ENCODE results near the gene TRIM17.

Gene TRIM17

GRCh38 chr1:228416217-228416933 is at the start of gene TRIM17:
Gene TRIM17, minus strand, starts transcription at chr1:228416861. Its CDS starts 1,789 bp downstream, at chr1:228415072.
- peak in 2 of 58 donors; percentile 37 to 55 for DNase-seq

GRCh38 chr1:228465571-228466146 is 49.0 kb upstream of the TRIM17 start:
- no peak for DNase-seq

DNA sequence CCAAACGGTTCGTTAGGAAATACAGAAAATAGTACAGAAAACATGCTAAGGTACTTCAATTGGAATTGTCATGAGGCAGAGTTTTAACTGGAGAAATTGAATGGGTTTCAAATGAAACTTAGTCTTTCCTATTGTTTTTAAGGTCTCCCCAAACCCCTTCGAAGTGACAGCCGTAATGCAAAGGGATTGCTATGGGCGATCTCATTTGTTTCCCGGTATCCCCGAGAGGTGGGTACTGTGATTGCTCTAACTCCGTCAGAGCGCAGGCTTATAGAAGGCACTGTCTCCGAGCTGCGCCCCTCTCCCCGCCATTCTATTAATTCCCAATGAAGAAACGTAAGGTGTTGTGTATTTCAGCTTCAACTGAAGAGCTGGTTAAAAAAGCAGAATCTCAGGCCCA is 48.5 kb upstream of the TRIM17 start:
- DNase-seq: no peak

- peak in 56 of 58 donors; percentile 24 to 90 (median 69) for DNase-seq
Measured at GRCh38 chr1:228464487-228464983, 47.9 kb upstream of the TRIM17 start.

- DNase-seq: peak in 4 of 58 donors; percentile 5 to 30 (median 16)
Measured at GRCh38 chr1:228463559-228464455, 47.1 kb upstream of the TRIM17 start.

- DNase-seq: no peak
Measured at GRCh38 chr1:228463009-228463558, 46.4 kb upstream of the TRIM17 start.

GRCh38 chr1:228462560-228462959 is 45.9 kb upstream of the TRIM17 start:
- DNase-seq: no peak

- DNase-seq: no peak
Measured at GRCh38 chr1:228460821-228461220, 44.2 kb upstream of the TRIM17 start.

DNA sequence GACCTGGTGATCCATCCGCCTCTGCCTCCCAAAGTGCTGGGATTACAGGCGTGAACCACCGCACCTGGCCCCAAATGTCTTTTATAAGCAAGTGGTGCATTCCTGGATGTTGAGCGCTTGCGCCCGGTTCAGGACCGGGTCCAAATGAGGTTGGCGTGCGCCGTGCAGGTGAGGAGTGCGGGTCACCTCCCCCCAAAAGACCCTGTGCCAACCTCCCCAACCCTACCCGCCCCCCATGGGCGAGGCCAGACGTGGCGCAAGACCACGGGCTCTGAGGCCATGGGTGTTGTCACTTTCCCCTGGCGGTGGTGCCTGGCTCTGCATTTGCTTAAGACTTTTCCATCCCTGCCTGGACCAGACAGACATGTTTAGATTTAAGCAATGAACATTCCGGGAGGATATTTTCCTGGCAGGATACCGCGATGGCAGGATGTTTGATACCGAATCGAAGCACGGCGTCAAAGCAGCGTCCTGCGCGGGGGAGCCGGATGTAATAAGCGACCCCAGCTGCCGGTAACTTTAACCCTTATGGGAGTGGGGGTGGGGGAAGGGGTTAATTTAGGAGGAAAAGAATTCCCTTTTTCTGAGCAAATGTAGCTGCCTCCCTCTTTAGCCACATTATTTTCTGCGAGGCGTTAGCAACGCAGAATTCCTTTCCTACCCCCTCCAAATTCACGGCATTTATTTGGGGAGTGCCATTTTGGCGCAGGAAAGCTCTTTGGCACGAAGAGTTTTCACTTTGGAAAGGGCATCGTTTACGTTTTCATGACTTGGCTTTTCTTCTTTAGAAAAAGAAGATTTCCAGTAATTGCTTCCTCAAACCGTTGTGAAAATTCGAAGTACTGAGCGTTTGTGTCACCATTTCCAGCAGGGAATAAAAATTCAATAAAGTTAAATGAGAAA is 42.7 kb upstream of the TRIM17 start:
- peak in 32 of 58 donors; percentile 4 to 51 (median 22) for DNase-seq

DNA sequence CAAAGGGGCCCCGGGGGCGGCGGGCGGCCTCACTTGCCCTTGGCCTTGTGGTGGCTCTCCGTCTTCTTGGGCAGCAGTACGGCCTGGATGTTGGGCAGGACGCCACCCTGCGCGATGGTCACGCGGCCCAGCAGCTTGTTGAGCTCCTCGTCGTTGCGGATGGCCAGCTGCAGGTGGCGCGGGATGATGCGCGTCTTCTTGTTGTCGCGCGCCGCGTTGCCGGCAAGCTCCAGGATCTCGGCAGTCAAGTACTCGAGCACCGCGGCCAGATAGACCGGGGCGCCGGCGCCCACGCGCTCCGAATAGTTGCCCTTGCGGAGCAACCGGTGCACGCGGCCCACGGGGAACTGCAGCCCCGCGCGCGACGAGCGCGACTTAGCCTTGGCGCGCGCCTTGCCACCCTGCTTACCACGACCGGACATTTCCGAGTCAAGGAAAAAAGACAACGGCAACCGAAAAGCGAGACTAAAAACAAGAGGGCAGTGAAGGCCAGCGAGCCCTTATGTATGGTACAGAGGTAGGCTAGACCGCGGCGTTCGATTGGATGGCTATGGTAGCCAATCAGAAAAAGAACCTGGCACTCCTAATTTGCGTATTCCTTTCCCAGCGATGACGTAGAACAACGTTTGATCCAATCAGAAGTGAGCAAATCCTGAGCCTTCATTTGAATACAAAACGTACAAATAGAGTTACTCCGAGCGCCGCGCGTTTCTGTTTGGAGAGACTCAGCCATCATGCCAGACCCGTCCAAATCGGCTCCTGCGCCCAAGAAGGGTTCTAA is 40.9 kb upstream of the TRIM17 start:
- peak; percentile 39 to 95 (median 84) for DNase-seq

- DNase-seq: peak in 1 of 58 donors; percentile 47
Measured at GRCh38 chr1:228457017-228457395, 40.3 kb upstream of the TRIM17 start.

DNA sequence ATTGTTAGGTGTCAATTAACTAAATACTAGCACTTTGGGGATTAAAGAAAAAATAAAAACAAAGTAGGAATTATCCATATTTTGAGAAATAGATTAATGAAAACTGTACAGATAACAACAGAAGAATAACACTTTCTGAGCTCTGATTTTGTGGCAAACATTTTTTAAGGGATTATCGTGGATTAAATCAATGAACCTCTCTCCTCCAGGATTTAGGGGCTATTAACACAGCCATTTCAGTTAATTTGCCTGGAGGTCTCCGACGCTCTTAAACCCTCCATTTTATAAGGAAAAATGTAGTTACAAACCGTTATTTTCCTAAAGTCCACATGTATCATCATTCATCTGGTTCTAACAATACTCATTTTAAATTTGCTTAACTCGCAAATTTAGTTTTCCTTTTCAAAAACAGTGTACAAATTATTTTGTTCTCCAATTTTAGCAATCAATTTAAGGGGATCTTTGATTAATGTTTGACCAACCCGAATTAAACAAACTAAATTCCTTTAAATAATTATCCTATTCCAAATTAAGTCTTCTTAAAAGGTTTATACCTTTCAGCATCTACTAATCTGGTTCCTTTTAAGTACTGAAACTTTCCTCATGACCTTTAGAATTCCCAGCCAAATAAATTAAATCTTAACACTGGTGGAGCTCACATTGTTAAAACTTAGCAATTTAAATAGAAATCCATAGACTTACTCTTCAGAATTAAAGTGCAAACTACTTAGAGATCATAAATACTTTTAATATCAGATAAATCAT is 39.8 kb upstream of the TRIM17 start:
- DNase-seq: no peak

DNA sequence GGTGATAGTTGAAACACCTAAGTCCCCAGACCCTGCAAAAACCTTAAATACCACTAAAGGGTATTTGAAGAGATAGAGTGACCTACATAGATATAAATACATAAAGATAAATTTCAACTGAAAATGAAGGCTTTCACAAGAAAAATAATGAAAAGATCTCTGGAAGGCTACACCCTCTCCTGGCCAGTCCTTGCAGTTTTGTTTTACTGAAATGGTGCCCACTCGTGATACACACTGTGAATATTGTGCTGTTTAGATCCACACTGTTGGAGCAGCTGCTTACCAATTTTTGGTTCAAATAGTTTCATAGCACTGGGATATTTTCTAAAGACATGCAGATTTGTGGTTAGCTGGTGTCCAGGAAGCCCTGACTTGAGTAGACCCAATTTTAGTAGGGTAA is 39.1 kb upstream of the TRIM17 start:
- DNase-seq: no peak

DNA sequence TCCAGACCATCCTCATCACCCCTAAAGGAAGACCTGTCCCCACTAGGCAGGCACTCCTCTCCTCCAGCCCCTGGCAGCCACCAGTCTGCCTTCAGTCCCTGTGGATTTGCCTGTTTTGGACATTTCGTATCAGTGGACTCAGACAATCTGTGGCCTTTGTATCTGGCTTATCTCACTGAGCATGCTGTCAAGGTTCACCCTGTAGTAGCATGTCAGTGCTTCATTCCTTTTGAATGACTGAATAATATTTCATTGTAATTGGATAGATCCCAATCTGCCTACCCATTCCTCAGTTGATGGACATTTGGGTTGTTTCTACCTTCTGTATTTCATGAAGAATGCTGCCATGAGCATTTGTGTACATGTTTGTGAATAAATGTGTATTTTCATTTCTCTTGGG is 37.6 kb upstream of the TRIM17 start:
- DNase-seq: no peak

GRCh38 chr1:228453614-228454013 is 37.0 kb upstream of the TRIM17 start:
- DNase-seq: no peak

- DNase-seq: no peak
Measured at GRCh38 chr1:228453022-228453560, 36.4 kb upstream of the TRIM17 start.

DNA sequence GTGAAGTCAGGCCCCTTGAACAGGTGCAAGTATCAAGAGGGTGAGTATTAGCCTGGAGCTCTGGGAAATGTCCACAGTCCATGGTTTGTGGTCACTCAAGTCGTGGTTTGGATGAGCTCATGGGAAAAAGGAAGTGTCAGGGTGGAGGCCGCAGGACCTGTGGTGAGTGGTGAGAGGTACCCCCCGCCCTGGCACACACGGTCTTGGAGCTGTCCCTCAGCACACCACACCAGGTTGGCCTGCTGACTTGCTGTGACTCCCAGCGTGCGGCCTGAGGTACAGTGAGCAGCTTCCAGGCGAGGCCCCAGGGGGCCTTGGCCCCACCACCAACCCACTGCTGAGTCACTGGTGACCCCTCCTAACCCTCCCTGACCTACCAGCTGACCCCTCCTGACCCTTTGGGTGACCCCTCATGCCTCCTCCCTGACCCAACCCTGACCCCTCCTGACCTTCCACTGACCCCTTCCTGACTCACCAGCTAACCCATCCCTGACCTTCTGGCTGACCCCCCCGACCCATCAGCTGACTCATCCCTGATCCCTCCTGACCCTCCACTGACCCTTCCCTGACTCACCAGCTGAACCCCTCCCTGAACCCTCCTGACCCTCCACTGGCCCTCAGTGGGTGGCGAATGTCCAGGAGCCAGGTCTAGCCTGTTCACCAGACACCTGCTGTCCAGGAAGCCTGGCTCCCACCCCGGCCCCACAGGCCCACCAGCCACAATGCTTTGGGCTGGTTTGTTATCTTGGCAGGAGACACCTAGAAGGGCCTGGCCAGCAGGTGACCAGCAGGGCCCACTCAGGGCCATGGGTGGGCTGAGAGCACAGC is 35.7 kb upstream of the TRIM17 start:
- peak in 1 of 58 donors; percentile 45 for DNase-seq

- DNase-seq: no peak
Measured at GRCh38 chr1:228450200-228450599, 33.5 kb upstream of the TRIM17 start.
